GM10847 (cell line): ENCODE measurements around the gene EDEM2.

ENCODE experiments used
- POLR2A ChIP-seq: IDR thresholded peaks from 2 replicates; pipeline ENCODE4 v1.6.1; 2011; ENCODE audit not compliant: insufficient read length; ENCODE audit errors: extremely low read depth

The EDEM2 gene

GRCh38 chr20:35066194-35066593, 80.9 kb downstream of the EDEM2 start:
- TF ChIP-seq POLR2A = no peak
